Suprapubic skin (tissue), 4 donors: ENCODE results near the gene COPS7A. TPM values are rescaled to one million over a fixed set of nuclear protein-coding genes. Genes with fewer than 3 reads are reported as not detected.
A peak's percentile ranks its signal among the peaks of the same experiment; 100 is the strongest.

Experiments used
- DNase-seq, 2 donors: peaks; one replicate each; pipeline ENCODE4 v3.0.0-alpha.2; 2019; ENCODE audit warnings: low spot score in 2 of 2
- H3K27ac ChIP-seq: fragments of 200-600 bp; sonication (generic); one replicate; pipeline ENCODE4 v1.5.1; 2019
- H3K27me3 ChIP-seq: fragments of 200-600 bp; sonication (generic); one replicate; pipeline ENCODE4 v1.5.1; 2019
- H3K36me3 ChIP-seq: fragments of 200-600 bp; sonication (generic); one replicate; pipeline ENCODE4 v1.5.1; 2019
- H3K4me1 ChIP-seq: fragments of 200-600 bp; sonication (generic); one replicate; pipeline ENCODE4 v1.5.1; 2019
- H3K4me3 ChIP-seq: fragments of 200-600 bp; sonication (generic); one replicate; pipeline ENCODE4 v1.5.1; 2019; ENCODE audit warnings: mild to moderate bottlenecking
- H3K9me3 ChIP-seq: fragments of 200-600 bp; sonication (generic); one replicate; pipeline ENCODE4 v1.5.1; 2019
- CTCF ChIP-seq, 2 donors: fragments of 200-600 bp in 1 of 2; fragments of 450-650 bp in 1 of 2; sonication (generic) in 1 of 2; IDR thresholded peaks; one replicate each; pipeline ENCODE4 v1.5.1; 2016 to 2019; ENCODE audit warnings: antibody characterized with exemption in 2 of 2, mild to moderate bottlenecking in 1 of 2, moderate library complexity in 1 of 2
- EP300 ChIP-seq: sonication (generic); formaldehyde crosslinking; IDR thresholded peaks from one replicate; pipeline ENCODE4 v1.6.1; 2017; ENCODE audit warnings: antibody characterized with exemption
- POLR2A ChIP-seq, 2 donors: fragments of 450-650 bp; IDR thresholded peaks; one replicate each; pipeline ENCODE4 v1.6.1; 2017; ENCODE audit warnings: antibody characterized with exemption in 2 of 2, mild to moderate bottlenecking in 2 of 2, moderate library complexity in 2 of 2
- POLR2AphosphoS5 ChIP-seq, 3 donors: sonication (generic); formaldehyde crosslinking; IDR thresholded peaks; one replicate each; pipeline ENCODE4 v1.6.1; 2017; ENCODE audit warnings: antibody characterized with exemption in 3 of 3
- WGBS: methylation state at CpG from one replicate; pipeline ENCODE4 v1.1.5; 2018; 5-methylcytosine and 5-hydroxymethylcytosine counted together
- total RNA-seq, 4 donors: library from RNA; depleted of rRNA; stranded (reverse); fragments of >200 nt; gene quantifications; one replicate each; pipeline ENCODE4 v1.1.0, GENCODE V29; 2016

The COPS7A gene
- 10 to 100 TPM; 50.2 to 70.7 (median 66.6) TPM for total RNA-seq

GRCh38 chr12:6723607-6724408 lies at the start of gene COPS7A:
TSS of gene COPS7A (plus strand) at chr12:6724046. CDS start at chr12:6724657, 611 bp downstream.
- H3K27me3 ChIP-seq = no peaks in the 10 kb centered on the region
- H3K4me3 ChIP-seq = peak within 1 kb of the TSS; percentile 56
- H3K27ac ChIP-seq = peak within 1 kb of the TSS; percentile 88
- TF ChIP-seq POLR2AphosphoS5 (IDR thresholded peaks at IDR 0.05) = peak; percentile 49 to 93 (median 81)
- TF ChIP-seq POLR2A (IDR thresholded peaks at IDR 0.05) = peak in 1 of 2 donors; percentile 39
- no peak for TF ChIP-seq CTCF (IDR thresholded peaks at IDR 0.05)
- peaks cover 13% of the 10 kb centered on the region for H3K4me1 ChIP-seq
- WGBS = under 1% methylated on average over 39 of the region's 49 CpGs
- H3K36me3 ChIP-seq = peaks cover 15% of the 10 kb centered on the region
- peak; percentile 98 for DNase-seq
- no peaks in the 10 kb centered on the region for H3K9me3 ChIP-seq

GRCh38 chr12:6676962-6677361 lies 46.9 kb upstream of the COPS7A start:
- H3K36me3 ChIP-seq = peaks cover 88% of the 10 kb centered on the region

GRCh38 chr12:6684609-6685008 lies 39.2 kb upstream of the COPS7A start:
- Histone ChIP-seq H3K27ac (no peak overlapping the region), H3K9me3 (no peaks in the 10 kb centered on the region), H3K27me3 (no peaks in the 10 kb centered on the region), H3K4me1 (peaks cover 22% of the 10 kb centered on the region), H3K36me3 (peaks cover 21% of the 10 kb centered on the region), H3K4me3 (no peak overlapping the region)
- WGBS = 68% methylated on average over 6 of the region's 6 CpGs
- DNase-seq = no peak
- TF ChIP-seq POLR2AphosphoS5 (IDR thresholded peaks at IDR 0.05) = no peak
- peak in 1 of 2 donors; percentile 6 for TF ChIP-seq CTCF (IDR thresholded peaks at IDR 0.05)

More at GRCh38 chr12:6676962-6677361, 46.9 kb upstream of the COPS7A start:
- TF ChIP-seq POLR2A (IDR thresholded peaks at IDR 0.05) (no peak), CTCF (IDR thresholded peaks at IDR 0.05) (no peak), EP300 (no peak), POLR2AphosphoS5 (IDR thresholded peaks at IDR 0.05) (no peak)
- H3K27ac ChIP-seq = no peak overlapping the region
- H3K27me3 ChIP-seq = no peaks in the 10 kb centered on the region
- no peak for DNase-seq
- H3K4me1 ChIP-seq = no peaks in the 10 kb centered on the region
- H3K4me3 ChIP-seq = no peak overlapping the region
- WGBS = 92% methylated on average over 5 of the region's 5 CpGs
- H3K9me3 ChIP-seq = no peaks in the 10 kb centered on the region

GRCh38 chr12:6685814-6686213 lies 38.0 kb upstream of the COPS7A start:
- Histone ChIP-seq H3K4me3 (no peak overlapping the region), H3K9me3 (no peaks in the 10 kb centered on the region), H3K27me3 (no peaks in the 10 kb centered on the region), H3K27ac (no peak overlapping the region), H3K4me1 (peaks cover 32% of the 10 kb centered on the region), H3K36me3 (peaks cover 10% of the 10 kb centered on the region)
- 86% methylated on average over 3 of the region's 3 CpGs for WGBS
- TF ChIP-seq EP300 (no peak), CTCF (IDR thresholded peaks at IDR 0.05) (no peak), POLR2A (IDR thresholded peaks at IDR 0.05) (no peak), POLR2AphosphoS5 (IDR thresholded peaks at IDR 0.05) (no peak)
- DNase-seq = no peak

GRCh38 chr12:6688543-6688998 lies 35.3 kb upstream of the COPS7A start:
- Histone ChIP-seq H3K4me1 (peaks cover 34% of the 10 kb centered on the region), H3K4me3 (peak overlapping the region; percentile 84), H3K9me3 (no peaks in the 10 kb centered on the region), H3K36me3 (no peaks in the 10 kb centered on the region), H3K27me3 (no peaks in the 10 kb centered on the region), H3K27ac (peak overlapping the region; percentile 95)
- WGBS = under 1% methylated on average over 13 of the region's 13 CpGs
- no peak for TF ChIP-seq POLR2A (IDR thresholded peaks at IDR 0.05)
- TF ChIP-seq EP300 = no peak
- no peak for TF ChIP-seq CTCF (IDR thresholded peaks at IDR 0.05)
- TF ChIP-seq POLR2AphosphoS5 (IDR thresholded peaks at IDR 0.05) = no peak
- peak in 1 of 2 donors; percentile 80 for DNase-seq
